Loucy (cell line): Measurements from ENCODE around the gene INPP5F.

Source experiments
- CTCF ChIP-seq: fragments of 200-600 bp; sonication (generic); conservative IDR thresholded peaks from 2 replicates; pipeline ENCODE4 v1.5.1; 2014; ENCODE audit warnings: mild to moderate bottlenecking, antibody characterized with exemption, low read length
- EZH2phosphoT487 ChIP-seq: fragments of 200-600 bp; IDR thresholded peaks from 2 replicates; pipeline ENCODE4 v1.6.1; 2018; ENCODE audit warnings: antibody characterized with exemption, mild to moderate bottlenecking, moderate library complexity, borderline replicate concordance

GRCh38 chr10:119755446-119755845 lies 29.6 kb downstream of the INPP5F start:
- no peak for TF ChIP-seq CTCF
- TF ChIP-seq EZH2phosphoT487 = no peak
